ENCODE results near the gene VGLL4.

Gene VGLL4

DNA sequence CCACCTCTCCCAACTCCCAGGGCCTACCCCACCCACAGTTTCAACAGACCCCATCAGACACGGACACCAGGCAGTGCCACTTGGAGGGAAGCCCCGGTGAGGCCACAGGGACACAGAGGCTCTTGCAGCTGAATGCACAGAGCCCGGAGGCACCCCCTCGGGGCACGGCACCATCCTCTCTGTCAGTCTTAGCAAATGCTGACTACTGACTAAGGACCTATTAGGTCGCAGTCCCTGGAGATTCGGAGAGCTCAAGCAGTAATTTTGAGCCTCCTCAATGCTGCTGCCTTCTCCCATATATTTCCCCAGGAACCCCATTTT, 79.9 kb downstream of the VGLL4 start:
- H2AFZ ChIP-seq (ENCODE audit: low read depth, low read length, severe bottlenecking), result no peak overlapping the region
- no peaks in the 10 kb centered on the region for H3F3A ChIP-seq (ENCODE audit: insufficient read depth)
- no peaks in the 10 kb centered on the region for H3K27me3 ChIP-seq (ENCODE audit: low read length)
- H4K20me1 ChIP-seq (ENCODE audit: low read depth, low read length), result no peaks in the 10 kb centered on the region; the same call in 1 of the 2 replicates
- no peak for TF ChIP-seq CTCF (IDR thresholded peaks at IDR 0.05; ENCODE audit: insufficient read depth, low read length, poor library complexity, severe bottlenecking)
- no peak for TF ChIP-seq EZH2phosphoT487 (conservative IDR thresholded peaks at IDR 0.05; ENCODE audit: low read length)
- H3K36me3 ChIP-seq (ENCODE audit: low read length), result no peaks in the 10 kb centered on the region
- no peak overlapping the region for H3K27ac ChIP-seq (ENCODE audit: low read depth, low read length)
- no peak overlapping the region for H3K9ac ChIP-seq (ENCODE audit: low read length)
- no peaks in the 10 kb centered on the region for H3K9me3 ChIP-seq (ENCODE audit: insufficient read depth, low read length)
- peaks cover 15% of the 10 kb centered on the region for H3K79me2 ChIP-seq (ENCODE audit: insufficient read depth, low read length)
- no peaks in the 10 kb centered on the region for H3K9me2 ChIP-seq (replicated peaks; ENCODE audit: insufficient read depth, low read length)
- H3K4me2 ChIP-seq (ENCODE audit: low read depth, low read length, poor library complexity, severe bottlenecking), result no peak overlapping the region
- no peak overlapping the region for H3K4me3 ChIP-seq (ENCODE audit: insufficient read depth, low read length, poor library complexity, severe bottlenecking)

- no peaks in the 10 kb centered on the region for H3K9me3 ChIP-seq (ENCODE audit: insufficient read depth, low read length)
- no peak overlapping the region for H3K9ac ChIP-seq (ENCODE audit: low read length)
- no peaks in the 10 kb centered on the region; the same call in 1 of the 2 replicates for H4K20me1 ChIP-seq (ENCODE audit: low read depth, low read length)
- no peak overlapping the region for H3K4me3 ChIP-seq (ENCODE audit: insufficient read depth, low read length, poor library complexity, severe bottlenecking)
- H3K27me3 ChIP-seq (ENCODE audit: low read length), result no peaks in the 10 kb centered on the region
- H3F3A ChIP-seq (ENCODE audit: insufficient read depth), result no peaks in the 10 kb centered on the region
- no peaks in the 10 kb centered on the region for H3K9me2 ChIP-seq (replicated peaks; ENCODE audit: insufficient read depth, low read length)
- H2AFZ ChIP-seq (ENCODE audit: low read depth, low read length, severe bottlenecking), result no peak overlapping the region
- TF ChIP-seq EZH2phosphoT487 (conservative IDR thresholded peaks at IDR 0.05; ENCODE audit: low read length) (no peak), CTCF (IDR thresholded peaks at IDR 0.05; ENCODE audit: insufficient read depth, low read length, poor library complexity, severe bottlenecking) (no peak)
- no peak overlapping the region for H3K27ac ChIP-seq (ENCODE audit: low read depth, low read length)
- peaks cover 13% of the 10 kb centered on the region for H3K79me2 ChIP-seq (ENCODE audit: insufficient read depth, low read length)
- no peaks in the 10 kb centered on the region for H3K36me3 ChIP-seq (ENCODE audit: low read length)
- H3K4me2 ChIP-seq (ENCODE audit: low read depth, low read length, poor library complexity, severe bottlenecking), result no peak overlapping the region
Measured at GRCh38 chr3:11563159-11563864, 80.4 kb downstream of the VGLL4 start.

DNA sequence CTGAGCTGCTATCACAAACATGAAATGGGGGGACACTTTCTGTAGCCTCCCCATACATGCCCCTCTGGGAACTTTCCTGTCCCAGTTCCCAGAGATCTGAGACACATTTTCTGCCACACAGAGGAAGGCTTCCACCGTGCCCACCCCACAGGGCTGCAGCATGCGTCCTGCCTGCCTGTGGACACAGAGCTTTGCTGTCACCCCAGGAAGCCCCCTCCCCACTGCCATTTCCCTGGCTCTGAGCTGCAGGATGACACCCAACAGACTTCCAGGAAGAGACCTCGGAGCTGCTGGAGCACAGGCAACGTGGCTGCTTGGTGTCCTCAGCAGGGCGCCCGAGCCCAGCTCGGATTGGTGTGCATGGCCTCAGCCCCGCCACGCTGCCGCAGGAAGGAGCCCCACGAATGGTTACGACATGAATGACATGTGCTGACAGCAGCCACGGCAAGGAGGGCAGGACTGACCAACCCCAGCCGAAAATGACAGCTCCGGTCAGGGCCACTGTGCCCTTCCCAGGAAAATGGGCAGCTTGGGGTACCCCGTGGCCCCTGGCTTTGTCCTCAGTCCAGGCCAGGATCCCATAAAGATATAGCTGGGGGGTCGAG, 81.3 kb downstream of the VGLL4 start:
- no peak overlapping the region for H3K4me3 ChIP-seq (ENCODE audit: insufficient read depth, low read length, poor library complexity, severe bottlenecking)
- H3K27ac ChIP-seq (ENCODE audit: low read depth, low read length), result no peak overlapping the region
- no peaks in the 10 kb centered on the region; the same call in 1 of the 2 replicates for H4K20me1 ChIP-seq (ENCODE audit: low read depth, low read length)
- H3K9ac ChIP-seq (ENCODE audit: low read length), result no peak overlapping the region
- no peaks in the 10 kb centered on the region for H3F3A ChIP-seq (ENCODE audit: insufficient read depth)
- no peak overlapping the region for H3K4me2 ChIP-seq (ENCODE audit: low read depth, low read length, poor library complexity, severe bottlenecking)
- no peak overlapping the region for H2AFZ ChIP-seq (ENCODE audit: low read depth, low read length, severe bottlenecking)
- TF ChIP-seq CTCF (IDR thresholded peaks at IDR 0.05; ENCODE audit: insufficient read depth, low read length, poor library complexity, severe bottlenecking) (no peak), EZH2phosphoT487 (conservative IDR thresholded peaks at IDR 0.05; ENCODE audit: low read length) (no peak)
- no peaks in the 10 kb centered on the region for H3K9me2 ChIP-seq (replicated peaks; ENCODE audit: insufficient read depth, low read length)
- no peaks in the 10 kb centered on the region for H3K27me3 ChIP-seq (ENCODE audit: low read length)
- no peaks in the 10 kb centered on the region for H3K9me3 ChIP-seq (ENCODE audit: insufficient read depth, low read length)
- peaks cover 11% of the 10 kb centered on the region for H3K79me2 ChIP-seq (ENCODE audit: insufficient read depth, low read length)
- no peaks in the 10 kb centered on the region for H3K36me3 ChIP-seq (ENCODE audit: low read length)
